Body of pancreas (tissue), 4 donors: ENCODE data around the gene ATP4B. TPM values are rescaled to one million over a fixed set of nuclear protein-coding genes. Genes with fewer than 3 reads are reported as not detected.
A peak's percentile ranks its signal among the peaks of the same experiment; 100 is the strongest.

Experiments
- ATAC-seq: fragments of 150-250 bp; one replicate; pipeline ENCODE4 v1.9.1; 2016
- DNase-seq, 4 donors: peaks; one replicate each; pipeline ENCODE4 v3.0.0-alpha.2; 2019
- H3K27ac ChIP-seq, 4 donors: fragments of 200-600 bp; sonication (generic); 1 replicate in 3 of 4; 2 replicates in 1 of 4; pipeline versions ENCODE4 v1.5.1 to v1.6.1; 2016 to 2019; ENCODE audit warnings: mild to moderate bottlenecking in 1 of 4, mixed read lengths in 1 of 4, moderate library complexity in 1 of 4
- H3K27me3 ChIP-seq, 2 donors: fragments of 200-600 bp; sonication (generic); one replicate each; pipeline ENCODE4 v1.6.0; 2016; ENCODE audit warnings: mild to moderate bottlenecking in 1 of 2
- H3K36me3 ChIP-seq, 2 donors: fragments of 200-600 bp; sonication (generic); replicated peaks in 1 of 2; 2 replicates each; pipeline ENCODE4 v1.5.1; 2016; ENCODE audit warnings: low read depth in 2 of 2; ENCODE audit not compliant: insufficient read depth in 1 of 2
- H3K4me1 ChIP-seq: fragments of 200-600 bp; sonication (generic); one replicate; pipeline ENCODE4 v1.6.0; 2016
- H3K4me3 ChIP-seq, 2 donors: fragments of 200-600 bp; sonication (generic); 1 replicate in 1 of 2; 2 replicates in 1 of 2; pipeline ENCODE4 v1.5.1; 2016 to 2019
- H3K9me3 ChIP-seq, 3 donors: fragments of 200-600 bp; sonication (generic); 1 replicate in 2 of 3; 2 replicates in 1 of 3; pipeline ENCODE4 v1.5.1; 2016
- POLR2A ChIP-seq, 3 donors: fragments of 450-650 bp; IDR thresholded peaks; one replicate each; pipeline ENCODE4 v1.6.1; 2016; ENCODE audit warnings: antibody characterized with exemption in 3 of 3, mild to moderate bottlenecking in 2 of 3
- WGBS, 2 donors: methylation state at CpG; one replicate each; pipeline ENCODE4 v1.1.5; 2017; 5-methylcytosine and 5-hydroxymethylcytosine counted together
- intact Hi-C: fragments of 100-400 bp; cut with DNase I; formaldehyde crosslinking; loops from one replicate; pipeline ENCODE4 v1.15.1; 2023
- total RNA-seq, 2 donors: library from RNA; depleted of rRNA; stranded (reverse); fragments of >200 nt; gene quantifications; one replicate each; pipeline ENCODE4 v1.1.0, GENCODE V29; 2016
- TF ChIP-seq, protein P1 (sequence below), 7 experiments: fragments of 450-650 bp in 4 of 7; fragments of 200-600 bp in 3 of 7; sonication (generic) in 3 of 7; IDR thresholded peaks; one replicate each; pipeline ENCODE4 v1.5.1; 2016 to 2019; ENCODE audit warnings: antibody characterized with exemption in 7 of 7

ATP4B gene
- total RNA-seq, result not detected

DNA sequence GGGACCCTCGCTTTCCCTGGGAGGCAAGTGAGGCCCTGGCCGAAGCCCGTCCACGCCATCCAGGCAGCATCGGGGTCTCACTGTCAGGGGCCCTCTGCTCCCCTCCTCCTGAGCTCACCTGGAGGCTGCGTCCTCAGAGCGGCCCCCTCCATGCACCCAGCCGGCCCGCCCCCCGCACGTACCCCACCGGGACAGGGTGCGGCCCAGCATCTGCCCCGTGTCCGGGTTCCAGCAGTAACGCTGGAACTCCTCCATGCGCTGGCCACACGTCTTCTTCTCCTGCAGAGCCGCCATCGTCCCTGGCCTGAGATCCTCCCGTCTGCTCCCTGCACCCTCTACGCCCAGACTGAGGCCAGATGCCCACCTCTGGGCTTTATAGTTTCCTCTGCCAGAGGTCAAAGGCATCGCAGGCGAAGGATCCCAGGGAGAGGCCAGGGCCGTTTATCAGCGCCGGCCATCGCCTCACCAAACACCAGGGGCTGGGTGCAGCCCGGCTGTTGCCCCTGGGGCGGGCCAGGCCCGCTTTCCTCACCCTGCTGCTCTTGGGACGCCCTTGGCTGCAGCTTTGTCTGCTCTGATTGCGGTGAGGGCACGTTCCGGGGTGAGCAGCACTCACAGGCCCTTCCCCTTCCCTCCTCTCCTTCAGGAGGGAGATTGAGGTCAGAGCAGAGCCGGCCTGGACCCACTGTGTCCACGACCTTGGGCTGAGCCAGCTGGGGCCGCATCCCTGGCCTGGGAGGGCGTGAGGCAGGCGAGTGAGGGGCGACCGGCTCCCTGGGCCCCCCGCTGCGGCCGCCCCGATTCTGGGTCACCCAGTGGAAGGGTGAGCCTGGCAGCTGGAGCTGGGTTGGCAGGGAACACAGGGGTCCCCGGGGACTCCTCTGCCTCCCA lies at the start of gene ATP4B:
Gene ATP4B, minus strand, starts transcription at position 348 of the 891 bp plus-strand sequence. Its CDS starts 54 bp downstream, at position 294.
- TF ChIP-seq, protein P1, sequence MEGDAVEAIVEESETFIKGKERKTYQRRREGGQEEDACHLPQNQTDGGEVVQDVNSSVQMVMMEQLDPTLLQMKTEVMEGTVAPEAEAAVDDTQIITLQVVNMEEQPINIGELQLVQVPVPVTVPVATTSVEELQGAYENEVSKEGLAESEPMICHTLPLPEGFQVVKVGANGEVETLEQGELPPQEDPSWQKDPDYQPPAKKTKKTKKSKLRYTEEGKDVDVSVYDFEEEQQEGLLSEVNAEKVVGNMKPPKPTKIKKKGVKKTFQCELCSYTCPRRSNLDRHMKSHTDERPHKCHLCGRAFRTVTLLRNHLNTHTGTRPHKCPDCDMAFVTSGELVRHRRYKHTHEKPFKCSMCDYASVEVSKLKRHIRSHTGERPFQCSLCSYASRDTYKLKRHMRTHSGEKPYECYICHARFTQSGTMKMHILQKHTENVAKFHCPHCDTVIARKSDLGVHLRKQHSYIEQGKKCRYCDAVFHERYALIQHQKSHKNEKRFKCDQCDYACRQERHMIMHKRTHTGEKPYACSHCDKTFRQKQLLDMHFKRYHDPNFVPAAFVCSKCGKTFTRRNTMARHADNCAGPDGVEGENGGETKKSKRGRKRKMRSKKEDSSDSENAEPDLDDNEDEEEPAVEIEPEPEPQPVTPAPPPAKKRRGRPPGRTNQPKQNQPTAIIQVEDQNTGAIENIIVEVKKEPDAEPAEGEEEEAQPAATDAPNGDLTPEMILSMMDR (IDR thresholded peaks at IDR 0.05), result no peak
- no peak for TF ChIP-seq POLR2A (IDR thresholded peaks at IDR 0.05)
- Histone ChIP-seq H3K9me3 (no peaks in the 10 kb centered on the region), H3K4me1 (no peaks in the 10 kb centered on the region), H3K4me3 (no peak within 1 kb of the TSS), H3K36me3 (no peaks in the 10 kb centered on the region), H3K27me3 (no peaks in the 10 kb centered on the region), H3K27ac (no peak within 1 kb of the TSS)
- intact Hi-C loops, result no loop called here
- WGBS, 2 donors, result 79% methylated on average over 7 to 36 of the region's 47 CpGs
- DNase-seq (peak in 2 of 4 donors; percentile 3 to 8), ATAC-seq (no peak)

DNA sequence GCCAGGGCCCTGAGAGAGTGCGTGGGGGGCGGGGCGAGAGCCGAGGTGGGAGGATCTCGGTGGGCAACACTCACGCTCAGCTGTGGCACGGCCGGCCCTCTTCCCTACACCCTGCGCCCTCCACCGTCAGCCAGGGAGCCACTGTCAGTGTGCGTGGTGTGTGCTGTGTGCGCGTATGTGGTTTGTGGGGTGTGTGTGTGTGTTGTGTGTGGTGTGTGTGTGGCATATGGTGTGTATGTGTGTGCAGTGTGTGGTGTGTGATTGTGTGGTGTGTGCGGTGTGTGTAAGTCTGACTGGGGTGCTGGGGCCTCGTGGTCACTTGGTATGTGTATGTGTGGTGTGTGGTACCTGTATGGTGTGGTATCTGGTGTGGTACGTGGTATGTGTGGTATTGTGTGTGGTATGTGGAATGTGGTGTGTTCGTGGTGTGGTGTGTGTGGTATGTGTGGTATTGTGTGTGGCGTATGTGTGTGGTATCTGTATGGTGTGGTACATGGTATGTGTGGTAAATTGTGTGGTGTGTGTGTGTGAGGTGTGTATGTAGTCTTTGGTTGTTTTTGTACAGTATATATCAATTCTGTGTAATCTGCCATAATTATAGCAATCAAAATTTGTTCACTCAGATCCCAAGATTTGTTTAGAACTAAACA lies 14.1 kb upstream of the ATP4B start:
- H3K4me1 ChIP-seq, result no peaks in the 10 kb centered on the region
- H3K27me3 ChIP-seq, result no peaks in the 10 kb centered on the region
- DNase-seq (peak in 1 of 4 donors; percentile 2), ATAC-seq (no peak)
- H3K36me3 ChIP-seq, result no peaks in the 10 kb centered on the region
- no peaks in the 10 kb centered on the region for H3K9me3 ChIP-seq
- intact Hi-C loops, result no loop called here
- WGBS, 2 donors, result 77 to 79% methylated on average over 12 to 18 of the region's 18 CpGs
- no peak overlapping the region for H3K4me3 ChIP-seq
- TF ChIP-seq, protein P1 (IDR thresholded peaks at IDR 0.05), result no peak
- TF ChIP-seq POLR2A (IDR thresholded peaks at IDR 0.05), result no peak
- no peak overlapping the region for H3K27ac ChIP-seq

DNA sequence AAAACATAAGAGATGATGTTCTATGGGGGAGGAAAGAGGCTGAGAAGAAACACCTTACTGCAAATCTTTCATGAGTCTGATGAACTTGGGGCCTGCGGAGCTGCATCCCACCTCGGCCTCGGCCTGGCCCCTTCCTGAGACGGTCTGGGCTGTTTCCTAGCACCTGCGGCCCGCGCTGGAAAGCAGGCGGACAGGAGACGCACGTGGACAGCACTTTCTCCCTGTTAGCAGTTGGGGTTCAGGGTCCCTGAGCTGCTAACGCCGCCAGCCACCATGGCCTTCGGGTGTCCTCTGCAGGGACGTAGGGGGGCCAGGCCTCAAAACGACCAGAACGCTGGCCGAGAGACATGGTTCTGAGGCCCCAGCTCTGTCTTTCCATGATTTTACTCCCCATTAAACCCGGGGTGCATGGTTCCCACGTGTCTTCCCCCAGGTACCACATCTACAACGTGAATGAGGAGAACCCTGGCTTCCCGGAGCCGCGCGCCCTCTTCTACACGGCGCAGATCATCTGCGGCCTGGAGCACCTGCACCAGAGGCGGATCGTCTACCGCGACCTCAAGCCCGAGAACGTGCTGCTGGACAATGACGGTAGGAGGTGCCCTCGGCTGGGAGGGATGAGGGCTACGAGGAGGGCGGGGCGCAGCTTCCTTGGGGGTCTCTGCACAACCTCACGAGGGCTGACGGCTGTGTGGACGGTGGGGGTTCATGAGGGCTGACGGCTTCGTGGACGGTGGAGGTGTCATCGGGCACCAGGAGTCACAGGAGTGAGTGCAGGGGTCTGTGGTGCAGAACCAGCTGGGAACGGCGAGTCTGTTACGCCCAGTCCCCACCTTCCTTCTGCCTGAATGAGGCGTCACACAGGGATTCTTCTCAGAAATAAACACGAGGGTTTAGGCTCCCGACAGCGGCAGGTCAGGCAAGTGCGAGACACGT lies 13.3 kb upstream of the ATP4B start:
- Histone ChIP-seq H3K4me1 (no peaks in the 10 kb centered on the region), H3K4me3 (no peak overlapping the region), H3K9me3 (no peaks in the 10 kb centered on the region), H3K27ac (no peak overlapping the region), H3K36me3 (no peaks in the 10 kb centered on the region), H3K27me3 (no peaks in the 10 kb centered on the region)
- WGBS, 2 donors, result 92% methylated on average over 54 of the region's 54 CpGs
- intact Hi-C loops, result no loop called here
- TF ChIP-seq POLR2A (IDR thresholded peaks at IDR 0.05), result no peak
- TF ChIP-seq, protein P1 (IDR thresholded peaks at IDR 0.05), result no peak
- ATAC-seq, result no peak
- peak in 2 of 4 donors; percentile 3 to 6 for DNase-seq

DNA sequence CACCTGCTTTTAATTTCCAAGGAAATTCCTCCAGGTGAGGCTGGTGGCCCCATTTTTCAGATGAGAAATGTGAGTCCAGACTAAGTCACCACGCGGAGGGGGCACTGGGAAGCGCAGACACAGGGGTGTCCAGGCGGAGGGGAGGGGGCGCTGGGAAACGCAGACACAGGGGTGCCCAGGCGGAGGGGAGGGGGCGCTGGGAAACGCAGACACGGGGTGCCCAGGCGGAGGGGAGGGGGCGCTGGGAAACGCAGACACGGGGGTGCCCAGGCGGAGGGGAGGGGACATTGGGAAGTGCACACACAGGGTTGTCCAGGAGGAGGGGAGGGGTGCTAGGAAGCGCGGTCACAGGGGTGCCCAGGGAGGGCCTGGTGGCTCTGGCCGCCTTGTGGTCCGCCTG lies 12.5 kb upstream of the ATP4B start:
- H3K27me3 ChIP-seq, result no peaks in the 10 kb centered on the region
- ATAC-seq (no peak), DNase-seq (peak in 2 of 4 donors; percentile 4)
- no peaks in the 10 kb centered on the region for H3K4me1 ChIP-seq
- TF ChIP-seq, protein P1 (IDR thresholded peaks at IDR 0.05), result no peak
- no peak for TF ChIP-seq POLR2A (IDR thresholded peaks at IDR 0.05)
- no peak overlapping the region for H3K27ac ChIP-seq
- WGBS, 2 donors, result 87 to 88% methylated on average over 14 to 19 of the region's 19 CpGs
- no peak overlapping the region for H3K4me3 ChIP-seq
- no peaks in the 10 kb centered on the region for H3K9me3 ChIP-seq
- intact Hi-C loops, result no loop called here
- no peaks in the 10 kb centered on the region for H3K36me3 ChIP-seq
